Measurements from ENCODE around the gene OR2T2. TPM values are rescaled to one million over a fixed set of nuclear protein-coding genes. Genes with fewer than 3 reads are reported as not detected.
"Not testable (repeated sequence)": the region's sequence is repeated elsewhere in the genome, so short reads cannot be mapped to it uniquely, and the experiment has no call there.

Gene OR2T2
- total RNA-seq, 2 experiments from 2014 or later, result not detected

GRCh38 chr1:248471154-248471553 lies 25.7 kb downstream of the OR2T2 start:
- Mint-ChIP-seq H3K4me1 (ENCODE audit: low read depth) (no peaks in the 10 kb centered on the region), H3K36me3 (ENCODE audit: low read depth) (no peaks in the 10 kb centered on the region), H3K4me3 (no peak overlapping the region), H3K27ac (no peak overlapping the region), H3K27me3 (no peaks in the 10 kb centered on the region), H3K9me3 (no peaks in the 10 kb centered on the region)
- Histone ChIP-seq H3K27me3 (ENCODE audit: control insufficient read depth in 1 of 2, insufficient read depth in 2 of 2, low read length in 2 of 2) (no peaks in the 10 kb centered on the region), H3K27ac (ENCODE audit: low read depth in 1 of 2, low read length in 2 of 2) (no peak overlapping the region), H3K36me3 (ENCODE audit: insufficient read depth, low read length) (no peaks in the 10 kb centered on the region), H3K4me3 (ENCODE audit: low read length) (no peak overlapping the region), H3K9me3 (ENCODE audit: control insufficient read depth in 1 of 2, insufficient read depth in 1 of 2, low read length in 2 of 2) (peaks cover 0 to 4% of the 10 kb centered on the region in 2 experiments), H3K4me1 (ENCODE audit: insufficient read depth, low read length) (no peaks in the 10 kb centered on the region)
- CTCF ChIA-PET, result no interaction called here
- ATAC-seq (ENCODE audit: poor library complexity) (no peak), DNase-seq (no peak)
- TF ChIP-seq, protein P1, sequence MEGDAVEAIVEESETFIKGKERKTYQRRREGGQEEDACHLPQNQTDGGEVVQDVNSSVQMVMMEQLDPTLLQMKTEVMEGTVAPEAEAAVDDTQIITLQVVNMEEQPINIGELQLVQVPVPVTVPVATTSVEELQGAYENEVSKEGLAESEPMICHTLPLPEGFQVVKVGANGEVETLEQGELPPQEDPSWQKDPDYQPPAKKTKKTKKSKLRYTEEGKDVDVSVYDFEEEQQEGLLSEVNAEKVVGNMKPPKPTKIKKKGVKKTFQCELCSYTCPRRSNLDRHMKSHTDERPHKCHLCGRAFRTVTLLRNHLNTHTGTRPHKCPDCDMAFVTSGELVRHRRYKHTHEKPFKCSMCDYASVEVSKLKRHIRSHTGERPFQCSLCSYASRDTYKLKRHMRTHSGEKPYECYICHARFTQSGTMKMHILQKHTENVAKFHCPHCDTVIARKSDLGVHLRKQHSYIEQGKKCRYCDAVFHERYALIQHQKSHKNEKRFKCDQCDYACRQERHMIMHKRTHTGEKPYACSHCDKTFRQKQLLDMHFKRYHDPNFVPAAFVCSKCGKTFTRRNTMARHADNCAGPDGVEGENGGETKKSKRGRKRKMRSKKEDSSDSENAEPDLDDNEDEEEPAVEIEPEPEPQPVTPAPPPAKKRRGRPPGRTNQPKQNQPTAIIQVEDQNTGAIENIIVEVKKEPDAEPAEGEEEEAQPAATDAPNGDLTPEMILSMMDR (IDR thresholded peaks at IDR 0.05), result no peak
- POLR2A ChIA-PET, result no interaction called here
- intact Hi-C loops (cut with DNase I, micrococcal nuclease), result no loop called here

DNA sequence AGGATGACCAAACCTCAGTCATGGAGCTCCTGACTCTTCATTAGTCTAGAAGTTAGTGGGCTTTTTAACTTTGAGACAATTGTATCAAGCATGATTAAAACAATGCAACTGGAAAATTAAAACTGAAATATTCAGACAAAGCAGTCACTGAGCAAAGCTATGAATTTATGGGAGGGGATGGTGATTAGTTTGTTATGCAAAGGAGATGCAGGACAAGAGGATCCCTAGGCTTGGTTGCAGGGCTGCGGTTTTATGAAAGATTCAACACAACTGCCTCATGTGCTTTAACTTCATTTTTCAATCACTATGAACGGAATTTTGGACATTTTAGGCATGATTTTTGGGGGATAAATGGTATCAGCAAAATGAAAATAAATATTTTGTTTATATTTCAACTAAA lies 26.7 kb downstream of the OR2T2 start:
- H3K36me3 Mint-ChIP-seq (ENCODE audit: low read depth); DNase-seq; H3K4me3 Mint-ChIP-seq; H3K27ac Mint-ChIP-seq; H3K36me3 ChIP-seq (ENCODE audit: insufficient read depth, low read length); H3K27me3 Mint-ChIP-seq; intact Hi-C loops (cut with DNase I, micrococcal nuclease); H3K4me3 ChIP-seq (ENCODE audit: low read length); H3K9me3 ChIP-seq (ENCODE audit: control insufficient read depth in 1 of 2, insufficient read depth in 1 of 2, low read length in 2 of 2); H3K27me3 ChIP-seq (ENCODE audit: control insufficient read depth in 1 of 2, insufficient read depth in 2 of 2, low read length in 2 of 2); ATAC-seq (ENCODE audit: poor library complexity); CTCF ChIA-PET; H3K9me3 Mint-ChIP-seq; H3K4me1 Mint-ChIP-seq (ENCODE audit: low read depth); H3K4me1 ChIP-seq (ENCODE audit: insufficient read depth, low read length); H3K27ac ChIP-seq (ENCODE audit: low read depth in 1 of 2, low read length in 2 of 2); POLR2A ChIA-PET: not testable (repeated sequence)

- H3K4me3 ChIP-seq (ENCODE audit: low read length); POLR2A ChIA-PET; H3K27ac ChIP-seq (ENCODE audit: low read depth in 1 of 2, low read length in 2 of 2); CTCF ChIA-PET; intact Hi-C loops (cut with DNase I, micrococcal nuclease); H3K9me3 Mint-ChIP-seq; H3K4me1 Mint-ChIP-seq (ENCODE audit: low read depth); H3K27me3 Mint-ChIP-seq; H3K27ac Mint-ChIP-seq; H3K36me3 Mint-ChIP-seq (ENCODE audit: low read depth); H3K4me1 ChIP-seq (ENCODE audit: insufficient read depth, low read length); H3K9me3 ChIP-seq (ENCODE audit: control insufficient read depth in 1 of 2, insufficient read depth in 1 of 2, low read length in 2 of 2); DNase-seq; H3K27me3 ChIP-seq (ENCODE audit: control insufficient read depth in 1 of 2, insufficient read depth in 2 of 2, low read length in 2 of 2); H3K36me3 ChIP-seq (ENCODE audit: insufficient read depth, low read length); ATAC-seq (ENCODE audit: poor library complexity); H3K4me3 Mint-ChIP-seq: not testable (repeated sequence)
Observed at GRCh38 chr1:248473051-248473450, 27.6 kb downstream of the OR2T2 start, which contains the start of gene OR2T3. OR2T3 (plus strand) TSS chr1:248473351; CDS start chr1:248473351, 0 bp downstream.

- H3K27me3 Mint-ChIP-seq; H3K9me3 Mint-ChIP-seq; H3K36me3 Mint-ChIP-seq (ENCODE audit: low read depth); H3K4me1 ChIP-seq (ENCODE audit: insufficient read depth, low read length); CTCF ChIA-PET; POLR2A ChIA-PET; H3K27me3 ChIP-seq (ENCODE audit: control insufficient read depth in 1 of 2, insufficient read depth in 2 of 2, low read length in 2 of 2); H3K4me3 Mint-ChIP-seq; H3K4me3 ChIP-seq (ENCODE audit: low read length); H3K9me3 ChIP-seq (ENCODE audit: control insufficient read depth in 1 of 2, insufficient read depth in 1 of 2, low read length in 2 of 2); H3K27ac Mint-ChIP-seq; H3K36me3 ChIP-seq (ENCODE audit: insufficient read depth, low read length); ATAC-seq (ENCODE audit: poor library complexity); intact Hi-C loops (cut with DNase I, micrococcal nuclease); H3K27ac ChIP-seq (ENCODE audit: low read depth in 1 of 2, low read length in 2 of 2); H3K4me1 Mint-ChIP-seq (ENCODE audit: low read depth); DNase-seq: not testable (repeated sequence)
Observed at GRCh38 chr1:248475660-248476059, 30.2 kb downstream of the OR2T2 start.

- peak overlapping the region; percentile 35 to 63 for H3K27ac ChIP-seq (ENCODE audit: low read depth in 1 of 2, low read length in 2 of 2)
- H3K4me1 ChIP-seq (ENCODE audit: insufficient read depth, low read length); intact Hi-C loops (cut with DNase I, micrococcal nuclease); H3K27me3 Mint-ChIP-seq; H3K9me3 ChIP-seq (ENCODE audit: control insufficient read depth in 1 of 2, insufficient read depth in 1 of 2, low read length in 2 of 2); CTCF ChIA-PET; H3K27me3 ChIP-seq (ENCODE audit: control insufficient read depth in 1 of 2, insufficient read depth in 2 of 2, low read length in 2 of 2); H3K9me3 Mint-ChIP-seq; H3K36me3 Mint-ChIP-seq (ENCODE audit: low read depth); H3K36me3 ChIP-seq (ENCODE audit: insufficient read depth, low read length): not testable (repeated sequence)
- POLR2A ChIA-PET, result interaction anchor here (0.6 kb wide), 1 partner anchor 84 kb away, joined by 4 read pairs; no protein-coding TSS in a partner anchor
- peaks cover 11% of the 10 kb centered on the region for H3K4me1 Mint-ChIP-seq (ENCODE audit: low read depth)
- ATAC-seq (ENCODE audit: poor library complexity), result peak; percentile 84
- H3K4me3 Mint-ChIP-seq, result peak overlapping the region; percentile 82
- DNase-seq, result peak in 8 of 14 experiments; percentile 4 to 60 (median 16)
- H3K27ac Mint-ChIP-seq, result peak overlapping the region; percentile 86
- peak overlapping the region; percentile 49 for H3K4me3 ChIP-seq (ENCODE audit: low read length)
Observed at GRCh38 chr1:248481686-248482579, 36.5 kb downstream of the OR2T2 start.

DNA sequence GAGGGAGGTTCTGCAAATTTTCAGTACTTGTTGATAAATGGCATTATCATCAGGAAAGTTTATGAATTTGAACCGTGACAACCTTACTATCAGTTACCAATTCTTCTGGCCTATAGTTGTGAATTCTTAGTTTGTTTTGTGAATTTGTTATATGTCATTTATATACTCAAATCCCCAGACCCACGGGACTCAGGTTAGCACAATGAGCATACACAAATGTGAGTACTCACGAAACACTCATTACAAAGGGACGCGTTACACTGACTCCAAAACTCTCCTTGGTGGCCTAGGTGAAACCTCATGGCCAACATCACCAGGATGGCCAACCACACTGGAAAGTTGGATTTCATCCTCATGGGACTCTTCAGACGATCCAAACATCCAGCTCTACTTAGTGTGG lies 42.9 kb downstream of the OR2T2 start, which contains the start of gene OR2T5:
TSS of gene OR2T5 (plus strand) at position 301 of the 400 bp plus-strand sequence. CDS start at position 301, 0 bp downstream.
- POLR2A ChIA-PET; intact Hi-C loops (cut with DNase I, micrococcal nuclease); H3K27me3 ChIP-seq (ENCODE audit: control insufficient read depth in 1 of 2, insufficient read depth in 2 of 2, low read length in 2 of 2); H3K27ac Mint-ChIP-seq; H3K9me3 Mint-ChIP-seq; DNase-seq; H3K4me3 Mint-ChIP-seq; H3K27me3 Mint-ChIP-seq; H3K27ac ChIP-seq (ENCODE audit: low read depth in 1 of 2, low read length in 2 of 2); H3K36me3 Mint-ChIP-seq (ENCODE audit: low read depth); H3K4me3 ChIP-seq (ENCODE audit: low read length); ATAC-seq (ENCODE audit: poor library complexity); H3K4me1 ChIP-seq (ENCODE audit: insufficient read depth, low read length); H3K36me3 ChIP-seq (ENCODE audit: insufficient read depth, low read length); H3K4me1 Mint-ChIP-seq (ENCODE audit: low read depth); H3K9me3 ChIP-seq (ENCODE audit: control insufficient read depth in 1 of 2, insufficient read depth in 1 of 2, low read length in 2 of 2); CTCF ChIA-PET: not testable (repeated sequence)

Data from CD4-positive, alpha-beta T cell (primary cell).